Mucosa of stomach (tissue), 1 donor: Measurements from ENCODE around the gene CNDP1.
A peak's percentile ranks its signal among the peaks of the same experiment; 100 is the strongest.

Experiments
- H3K27me3 ChIP-seq: one replicate; pipeline ENCODE4 v1.7.0; 2013; ENCODE audit warnings: mild to moderate bottlenecking, low read length; ENCODE audit not compliant: control insufficient read depth, insufficient read depth
- H3K36me3 ChIP-seq: one replicate; pipeline ENCODE4 v1.7.0; 2013; ENCODE audit warnings: low read length; ENCODE audit not compliant: control insufficient read depth, insufficient read depth
- H3K4me1 ChIP-seq: one replicate; pipeline ENCODE4 v1.7.0; 2013; ENCODE audit warnings: mild to moderate bottlenecking, low read length; ENCODE audit not compliant: control insufficient read depth, insufficient read depth
- H3K4me3 ChIP-seq: one replicate; pipeline ENCODE4 v1.7.0; 2013; ENCODE audit warnings: low read length
- H3K9ac ChIP-seq: one replicate; pipeline ENCODE4 v1.7.0; 2013; ENCODE audit warnings: mild to moderate bottlenecking, low read length, moderate library complexity
- H3K9me3 ChIP-seq: one replicate; pipeline ENCODE4 v1.7.0; 2013; ENCODE audit warnings: mild to moderate bottlenecking, low read length, moderate library complexity; ENCODE audit not compliant: control insufficient read depth
- donor health status: Pancreatic carcinoma.

CNDP1 gene

DNA sequence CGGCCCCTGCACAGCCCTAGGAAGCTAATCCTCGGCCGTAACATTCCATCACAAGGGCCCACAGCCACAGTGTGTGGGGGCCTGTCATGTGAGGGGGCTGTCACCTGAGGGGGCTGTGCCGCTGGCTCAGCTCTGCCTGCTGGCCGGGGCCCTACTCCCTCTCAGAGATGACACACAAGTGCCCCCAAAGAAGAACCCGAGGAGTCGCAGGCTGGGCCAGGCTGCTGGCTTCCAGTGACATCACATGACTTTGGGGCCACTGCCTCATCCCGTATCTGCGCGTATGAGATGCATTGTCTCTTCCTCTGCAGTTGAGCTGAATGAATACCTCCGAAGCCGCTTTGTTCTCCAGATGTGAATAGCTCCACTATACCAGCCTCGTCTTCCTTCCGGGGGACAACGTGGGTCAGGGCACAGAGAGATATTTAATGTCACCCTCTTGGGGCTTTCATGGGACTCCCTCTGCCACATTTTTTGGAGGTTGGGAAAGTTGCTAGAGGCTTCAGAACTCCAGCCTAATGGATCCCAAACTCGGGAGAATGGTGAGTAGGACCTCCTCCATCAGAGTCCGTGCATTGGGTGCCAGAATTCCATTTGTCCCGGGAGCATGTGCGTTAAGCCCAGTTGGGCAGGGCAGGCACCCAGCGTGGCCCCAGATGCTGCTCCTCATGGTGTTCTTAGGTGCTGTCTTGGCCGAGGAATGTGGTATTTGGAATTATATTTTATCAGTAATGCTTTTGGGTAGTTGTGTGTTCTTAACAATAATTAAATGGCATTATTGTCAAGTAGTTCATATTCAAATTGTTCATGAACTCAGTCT is at the start of gene CNDP1:
Gene CNDP1 (plus strand): TSS at position 351 of the 820 bp plus-strand sequence. CDS start 168 bp downstream, at position 519.
- no peak within 1 kb of the TSS for H3K4me3 ChIP-seq
- no peak within 1 kb of the TSS for H3K9ac ChIP-seq
- no peaks in the 10 kb centered on the region for H3K36me3 ChIP-seq
- H3K27me3 ChIP-seq, result no peaks in the 10 kb centered on the region
- peaks cover 10% of the 10 kb centered on the region for H3K4me1 ChIP-seq
- H3K9me3 ChIP-seq, result no peaks in the 10 kb centered on the region

- no peaks in the 10 kb centered on the region for H3K9me3 ChIP-seq
- no peaks in the 10 kb centered on the region for H3K27me3 ChIP-seq
- H3K9ac ChIP-seq, result no peak overlapping the region
- no peaks in the 10 kb centered on the region for H3K4me1 ChIP-seq
- no peak overlapping the region for H3K4me3 ChIP-seq
- no peaks in the 10 kb centered on the region for H3K36me3 ChIP-seq
These were observed 48.0 kb upstream of the CNDP1 start for GRCh38 chr18:74486119-74486849.

DNA sequence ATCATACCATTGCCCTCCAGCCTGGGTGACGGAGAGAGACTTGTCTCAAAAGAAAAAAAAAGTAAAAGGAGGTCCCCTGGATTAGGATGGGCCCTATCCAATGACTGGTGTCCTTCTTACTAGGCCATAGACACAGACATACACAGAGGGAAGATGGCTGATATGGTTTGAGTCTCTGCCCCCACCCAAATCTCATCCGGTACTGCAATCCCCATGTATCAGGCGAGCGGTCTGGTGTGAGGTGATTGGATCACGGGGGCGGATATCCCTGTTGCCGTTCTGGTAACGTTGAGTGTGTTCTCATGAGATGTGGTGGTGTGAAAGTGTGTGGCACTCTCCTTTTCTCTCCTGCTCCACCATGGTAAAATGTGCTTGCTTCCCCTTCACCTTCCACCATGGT is 45.9 kb upstream of the CNDP1 start:
- Histone ChIP-seq H3K27me3 (no peaks in the 10 kb centered on the region), H3K9ac (no peak overlapping the region), H3K4me1 (no peaks in the 10 kb centered on the region), H3K9me3 (no peaks in the 10 kb centered on the region), H3K4me3 (no peak overlapping the region), H3K36me3 (no peaks in the 10 kb centered on the region)

DNA sequence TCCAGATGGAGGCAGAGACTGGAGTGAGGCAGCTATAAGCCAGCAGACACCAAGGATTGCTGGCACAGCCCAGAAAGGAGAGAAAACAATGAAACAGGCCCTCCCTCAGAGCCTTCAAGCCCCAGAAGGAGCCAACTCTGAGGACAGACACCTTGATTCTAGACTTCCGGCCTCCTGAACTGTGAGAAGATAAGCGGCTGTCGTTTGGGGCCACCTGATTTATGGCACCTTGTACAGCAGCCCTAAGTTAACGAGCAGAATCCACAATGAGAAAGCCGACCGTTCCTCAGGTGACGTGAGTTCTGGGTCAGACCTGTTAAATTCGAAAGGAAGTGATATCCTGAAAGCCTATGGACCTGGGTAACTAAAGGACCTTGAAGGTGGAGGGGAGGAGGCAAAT is 45.4 kb upstream of the CNDP1 start:
- Histone ChIP-seq H3K9me3 (no peaks in the 10 kb centered on the region), H3K36me3 (no peaks in the 10 kb centered on the region), H3K27me3 (no peaks in the 10 kb centered on the region), H3K9ac (no peak overlapping the region), H3K4me3 (no peak overlapping the region), H3K4me1 (no peaks in the 10 kb centered on the region)

DNA sequence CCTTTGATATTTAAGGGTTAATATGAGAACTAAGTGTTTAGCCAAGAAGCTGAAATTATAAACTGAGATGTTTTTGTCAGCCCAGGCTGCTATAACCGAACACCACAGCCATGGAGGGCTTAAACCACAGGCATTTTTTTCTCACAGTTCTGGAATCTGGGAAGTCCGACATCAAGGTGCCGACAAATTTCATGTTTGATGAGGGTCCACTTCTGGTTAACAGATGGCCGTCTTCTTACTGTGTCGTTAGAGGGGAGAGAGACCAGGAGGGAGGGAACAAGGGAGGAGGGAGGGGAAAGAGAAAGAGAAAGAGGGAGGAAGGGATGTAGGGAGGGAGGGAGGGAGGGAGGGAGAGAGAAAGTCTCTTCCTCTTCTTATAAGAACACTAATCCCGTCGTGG is 44.6 kb upstream of the CNDP1 start:
- H3K27me3 ChIP-seq, result no peaks in the 10 kb centered on the region
- no peak overlapping the region for H3K4me3 ChIP-seq
- H3K4me1 ChIP-seq, result no peaks in the 10 kb centered on the region
- no peak overlapping the region for H3K9ac ChIP-seq
- no peaks in the 10 kb centered on the region for H3K9me3 ChIP-seq
- no peaks in the 10 kb centered on the region for H3K36me3 ChIP-seq

GRCh38 chr18:74492259-74492658 is 42.0 kb upstream of the CNDP1 start:
- H3K4me1 ChIP-seq, result peaks cover 4% of the 10 kb centered on the region
- no peak overlapping the region for H3K9ac ChIP-seq
- H3K4me3 ChIP-seq, result no peak overlapping the region
- no peaks in the 10 kb centered on the region for H3K36me3 ChIP-seq
- H3K27me3 ChIP-seq, result no peaks in the 10 kb centered on the region
- no peaks in the 10 kb centered on the region for H3K9me3 ChIP-seq

- H3K36me3 ChIP-seq, result no peaks in the 10 kb centered on the region
- H3K27me3 ChIP-seq, result no peaks in the 10 kb centered on the region
- no peak overlapping the region for H3K4me3 ChIP-seq
- H3K4me1 ChIP-seq, result peaks cover 18% of the 10 kb centered on the region
- H3K9me3 ChIP-seq, result no peaks in the 10 kb centered on the region
- H3K9ac ChIP-seq, result no peak overlapping the region
These were observed 40.6 kb upstream of the CNDP1 start for GRCh38 chr18:74493689-74494088.

DNA sequence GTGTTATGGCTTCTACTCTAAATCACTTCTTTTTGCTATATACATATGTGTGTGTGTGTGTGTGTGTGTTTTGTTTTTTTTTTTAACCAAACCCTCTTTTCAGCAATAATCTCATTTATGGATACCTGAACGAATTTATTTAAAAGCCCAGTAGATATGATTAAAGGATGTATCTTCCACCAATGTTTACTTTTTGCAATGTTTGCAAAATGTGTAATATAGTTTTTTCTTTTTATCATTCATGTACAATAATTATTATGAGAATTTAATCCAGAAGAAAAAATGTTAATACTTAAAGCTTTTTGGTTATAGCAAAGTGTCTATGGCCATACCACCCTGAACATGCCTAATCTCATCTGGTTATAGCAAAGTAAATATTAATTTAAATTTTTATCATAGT is 39.8 kb upstream of the CNDP1 start:
- Histone ChIP-seq H3K4me3 (no peak overlapping the region), H3K9ac (no peak overlapping the region), H3K4me1 (peaks cover 25% of the 10 kb centered on the region), H3K36me3 (no peaks in the 10 kb centered on the region), H3K27me3 (no peaks in the 10 kb centered on the region), H3K9me3 (no peaks in the 10 kb centered on the region)

GRCh38 chr18:74495581-74496507 is 38.5 kb upstream of the CNDP1 start, which contains the start of gene CNDP2:
Gene CNDP2, plus strand, starts transcription at chr18:74496363. Its CDS starts 3,611 bp downstream, at chr18:74499974.
- Histone ChIP-seq H3K36me3 (no peaks in the 10 kb centered on the region), H3K4me3 (peak within 1 kb of the TSS; percentile 57), H3K9ac (peak within 1 kb of the TSS; percentile 85), H3K9me3 (no peaks in the 10 kb centered on the region), H3K4me1 (peaks cover 25% of the 10 kb centered on the region), H3K27me3 (no peaks in the 10 kb centered on the region)

DNA sequence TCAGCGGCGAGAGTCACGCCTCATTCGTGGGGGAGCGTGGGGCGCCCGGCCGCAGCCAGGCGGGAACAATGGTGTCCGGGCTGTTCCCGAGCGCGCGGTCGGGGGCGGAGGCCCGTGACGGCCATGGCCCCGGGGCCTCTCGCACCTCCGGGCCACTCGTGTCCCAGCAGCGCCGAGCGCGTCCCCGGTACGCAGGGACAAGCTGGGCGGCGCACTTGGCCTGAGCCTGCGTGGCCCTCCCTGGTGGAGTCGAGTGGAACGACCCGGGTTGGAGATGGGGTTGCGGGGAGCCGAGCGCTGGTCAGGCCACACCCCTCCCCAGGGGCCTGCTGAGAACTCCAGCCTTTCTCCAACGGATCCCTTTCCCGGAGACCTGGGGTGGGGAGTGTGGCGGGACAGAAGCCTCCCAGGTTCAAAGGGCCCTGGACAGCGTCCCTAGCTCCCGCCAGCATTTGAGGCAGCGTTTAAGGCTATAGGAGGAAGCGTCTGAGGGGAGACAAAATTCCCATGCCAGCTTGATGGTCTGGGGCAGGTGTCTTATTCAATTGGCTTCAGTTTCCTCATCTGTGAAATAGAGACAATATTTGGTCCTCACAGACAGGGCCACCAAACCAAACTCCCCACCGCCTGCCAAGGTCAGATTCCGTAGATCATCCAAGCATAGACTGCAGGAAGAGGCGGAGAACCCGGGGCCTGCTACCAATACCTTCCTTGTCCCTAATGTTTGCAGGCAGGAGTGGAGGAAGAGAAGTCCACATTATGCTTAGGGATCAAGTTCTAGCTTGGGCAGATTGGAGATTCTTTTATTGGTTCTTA is 37.6 kb upstream of the CNDP1 start:
- no peaks in the 10 kb centered on the region for H3K27me3 ChIP-seq
- H3K9me3 ChIP-seq, result no peaks in the 10 kb centered on the region
- H3K9ac ChIP-seq, result peak overlapping the region; percentile 85
- no peaks in the 10 kb centered on the region for H3K36me3 ChIP-seq
- H3K4me3 ChIP-seq, result peak overlapping the region; percentile 57
- H3K4me1 ChIP-seq, result peaks cover 33% of the 10 kb centered on the region

- H3K4me1 ChIP-seq, result peaks cover 33% of the 10 kb centered on the region
- peak overlapping the region; percentile 85 for H3K9ac ChIP-seq
- no peaks in the 10 kb centered on the region for H3K36me3 ChIP-seq
- H3K9me3 ChIP-seq, result no peaks in the 10 kb centered on the region
- H3K4me3 ChIP-seq, result peak overlapping the region; percentile 57
- H3K27me3 ChIP-seq, result no peaks in the 10 kb centered on the region
These were observed 37.0 kb upstream of the CNDP1 start for GRCh38 chr18:74497324-74497676.
